GM12878 (cell line): ENCODE data around the gene NF1. TPM values are rescaled to one million over a fixed set of nuclear protein-coding genes. Genes with fewer than 3 reads are reported as not detected.

Experiments
- ATAC-seq: fragments of 200-7000 bp; cut with Tn5 transposase; 3 replicates; pipeline ENCODE4 v1.9.1; 2020; ENCODE audit warnings: mild to moderate bottlenecking, moderate library complexity
- BruUV-seq: library from RNA; stranded (reverse); fragments of 400-500 nt; replicated peaks from 2 replicates; lab custom pipeline; 2021; lab: Mats Ljungman, UMichigan
- CTCF ChIA-PET: fragments of 300-600 bp; sonication (Branson Sonifier 250); formaldehyde crosslinking; extraction: SDS; loops from one replicate; lab custom pipeline; 2021; ENCODE audit warnings: inconsistent platforms; lab: Yijun Ruan, JAX
- POLR2A ChIA-PET: fragments of 350-600 bp; formaldehyde crosslinking; extraction: SDS; loops from one replicate; lab custom pipeline; 2021; ENCODE audit warnings: inconsistent platforms; lab: Charles Lee
- RAD21 ChIA-PET: fragments of 300-600 bp; sonication (Branson Sonifier 250); formaldehyde crosslinking; loops from one replicate; lab custom pipeline; 2023; ENCODE audit warnings: antibody characterized with exemption; ENCODE audit not compliant: unreplicated experiment; lab: Charles Lee
- SMC1A ChIA-PET: fragments of 300-600 bp; sonication (Branson Sonifier 250); formaldehyde crosslinking; loops from one replicate; lab custom pipeline; 2023; ENCODE audit not compliant: unreplicated experiment, uncharacterized antibody; lab: Charles Lee
- DNase-seq: peaks from one replicate; pipeline ENCODE4 v3.0.0-alpha.2; 2011; ENCODE audit warnings: low read depth, low spot score
- FAIRE-seq: peaks from 3 replicates; lab custom pipeline; 2011; peaks lifted over from hg19 to GRCh38; lab: Jason Lieb, UNC
- H2AFZ ChIP-seq: 2 replicates; pipeline ENCODE4 v1.6.0; 2011; ENCODE audit warnings: low read depth, low read length, control low read depth; ENCODE audit not compliant: control insufficient read depth
- H3K27ac ChIP-seq: 2 replicates; pipeline ENCODE4 v1.5.1; 2011; ENCODE audit warnings: control low read depth; ENCODE audit not compliant: control insufficient read depth, insufficient read depth
- H3K27me3 ChIP-seq, 2 experiments: replicated peaks in 1 of 2; 2 replicates each; pipeline versions ENCODE4 v1.6.0 to v1.6.1; 2011; ENCODE audit warnings: low read length in 1 of 2; ENCODE audit not compliant: control insufficient read depth in 2 of 2, insufficient read depth in 2 of 2
- H3K36me3 ChIP-seq, 2 experiments: 2 replicates each; pipeline ENCODE4 v1.5.1; 2011; ENCODE audit warnings: low read length in 1 of 2; ENCODE audit not compliant: control insufficient read depth in 2 of 2, insufficient read depth in 2 of 2
- H3K4me1 ChIP-seq: 2 replicates; pipeline ENCODE4 v1.6.1; 2011; ENCODE audit warnings: mild to moderate bottlenecking, low read length, moderate library complexity, mixed read lengths; ENCODE audit not compliant: control insufficient read depth, insufficient read depth
- H3K4me2 ChIP-seq: 2 replicates; pipeline ENCODE4 v1.6.0; 2011; ENCODE audit warnings: control low read depth; ENCODE audit not compliant: control insufficient read depth, insufficient read depth
- H3K4me3 ChIP-seq: fragments of 200-600 bp; sonication (generic); 2 replicates; pipeline ENCODE4 v1.5.1; 2016
- H3K79me2 ChIP-seq: 2 replicates; pipeline ENCODE4 v1.6.0; 2011; ENCODE audit warnings: low read length; ENCODE audit not compliant: control insufficient read depth, insufficient read depth
- H3K9ac ChIP-seq: 2 replicates; pipeline ENCODE4 v1.8.0; 2011; ENCODE audit warnings: low read length, control low read depth, mixed read lengths; ENCODE audit not compliant: control insufficient read depth, insufficient read depth
- H3K9me3 ChIP-seq: replicated peaks from 3 replicates; pipeline ENCODE4 v1.5.1; 2011; ENCODE audit warnings: mild to moderate bottlenecking, low read length; ENCODE audit not compliant: control insufficient read depth, insufficient read depth
- H4K20me1 ChIP-seq: 2 replicates; pipeline ENCODE4 v1.6.0; 2011; ENCODE audit not compliant: control insufficient read depth, insufficient read depth
- IKZF1 ChIP-seq: fragments of 450-650 bp; conservative IDR thresholded peaks from 2 replicates; pipeline ENCODE4 v1.6.1; 2017; ENCODE audit warnings: antibody characterized with exemption, mild to moderate bottlenecking
- SP1 ChIP-seq: IDR thresholded peaks from one replicate; pipeline ENCODE4 v1.6.1; 2011; ENCODE audit warnings: low read depth, low read length
- STAT3 ChIP-seq: IDR thresholded peaks from 2 replicates; pipeline ENCODE4 v1.6.1; 2011; ENCODE audit warnings: low read depth, low read length, improper control_type of control experiment
- ZNF622 ChIP-seq: fragments of 450-650 bp; IDR thresholded peaks from 2 replicates; pipeline ENCODE4 v1.6.1; 2017; ENCODE audit warnings: mild to moderate bottlenecking, inconsistent platforms
- WGBS: methylation state at CpG from one replicate; pipeline ENCODE4 v1.1.6; 2016; ENCODE audit warnings: low lambda C conversion rate; ENCODE audit not compliant: insufficient replicate concordance, insufficient coverage; ENCODE audit errors: missing lambda C conversion rate; 5-methylcytosine and 5-hydroxymethylcytosine counted together
- in situ Hi-C: fragments of 300-500 bp; cut with MboI; formaldehyde crosslinking; loops from 9 replicates; pipeline ENCODE4 v1.14.3; 2018; ENCODE audit warnings: mixed read lengths
- intact Hi-C: fragments of 100-400 bp; cut with micrococcal nuclease; formaldehyde crosslinking; loops from one replicate; pipeline ENCODE4 v1.14.2; 2022; ENCODE audit not compliant: unreplicated experiment
- polyA plus RNA-seq, 11 experiments: library from polyadenylated mRNA; depleted of rRNA in 4 of 11; unstranded in 6 of 11; stranded (reverse) in 5 of 11; fragments of >200 nt; fragmentation: Nextera tagmentation in 4 of 11; fragmentation: Illumina TruSeq in 1 of 11; extraction: Ambion mirVana in 4 of 11; extraction: Trizol in 1 of 11; gene quantifications; 1 replicate in 1 of 11; 2 replicates in 10 of 11; pipeline versions ENCODE4 v1.2.1 to v1.2.3, GENCODE V29; 2011 to 2016; ENCODE audit warnings: inconsistent platforms in 2 of 11, missing spikeins in 2 of 11, low read depth in 1 of 11
- total RNA-seq, 4 experiments: library from RNA; depleted of rRNA in 3 of 4; stranded (reverse); fragments of >200 nt in 3 of 4; fragmentation: Illumina TruSeq in 1 of 4; extraction: Trizol in 1 of 4; gene quantifications; 2 replicates each; pipeline versions ENCODE4 v1.2.1 to v1.2.3, GENCODE V29; 2013 to 2021
- TF ChIP-seq, protein P1 (sequence below): fragments of 150-350 bp; IDR thresholded peaks from 2 replicates; pipeline ENCODE4 v1.6.1; 2016; ENCODE audit warnings: low read depth, low read length
- TF ChIP-seq, protein P2 (sequence below): fragments of 450-650 bp; IDR thresholded peaks from 2 replicates; pipeline ENCODE4 v1.6.1; 2017; ENCODE audit warnings: mild to moderate bottlenecking, low read depth, inconsistent platforms; ENCODE audit not compliant: poor library complexity, severe bottlenecking

NF1 gene
- total and polyA plus RNA-seq, 10 of the 15 experiments (the other 5 are each of a cell fraction or from before 2014, with no cell fraction given) = 2.5 to 31.8 (median 16.6) TPM

GRCh38 chr17:31224366-31224765 is 129.6 kb downstream of the NF1 start (continued):
- TF ChIP-seq, protein P1, sequence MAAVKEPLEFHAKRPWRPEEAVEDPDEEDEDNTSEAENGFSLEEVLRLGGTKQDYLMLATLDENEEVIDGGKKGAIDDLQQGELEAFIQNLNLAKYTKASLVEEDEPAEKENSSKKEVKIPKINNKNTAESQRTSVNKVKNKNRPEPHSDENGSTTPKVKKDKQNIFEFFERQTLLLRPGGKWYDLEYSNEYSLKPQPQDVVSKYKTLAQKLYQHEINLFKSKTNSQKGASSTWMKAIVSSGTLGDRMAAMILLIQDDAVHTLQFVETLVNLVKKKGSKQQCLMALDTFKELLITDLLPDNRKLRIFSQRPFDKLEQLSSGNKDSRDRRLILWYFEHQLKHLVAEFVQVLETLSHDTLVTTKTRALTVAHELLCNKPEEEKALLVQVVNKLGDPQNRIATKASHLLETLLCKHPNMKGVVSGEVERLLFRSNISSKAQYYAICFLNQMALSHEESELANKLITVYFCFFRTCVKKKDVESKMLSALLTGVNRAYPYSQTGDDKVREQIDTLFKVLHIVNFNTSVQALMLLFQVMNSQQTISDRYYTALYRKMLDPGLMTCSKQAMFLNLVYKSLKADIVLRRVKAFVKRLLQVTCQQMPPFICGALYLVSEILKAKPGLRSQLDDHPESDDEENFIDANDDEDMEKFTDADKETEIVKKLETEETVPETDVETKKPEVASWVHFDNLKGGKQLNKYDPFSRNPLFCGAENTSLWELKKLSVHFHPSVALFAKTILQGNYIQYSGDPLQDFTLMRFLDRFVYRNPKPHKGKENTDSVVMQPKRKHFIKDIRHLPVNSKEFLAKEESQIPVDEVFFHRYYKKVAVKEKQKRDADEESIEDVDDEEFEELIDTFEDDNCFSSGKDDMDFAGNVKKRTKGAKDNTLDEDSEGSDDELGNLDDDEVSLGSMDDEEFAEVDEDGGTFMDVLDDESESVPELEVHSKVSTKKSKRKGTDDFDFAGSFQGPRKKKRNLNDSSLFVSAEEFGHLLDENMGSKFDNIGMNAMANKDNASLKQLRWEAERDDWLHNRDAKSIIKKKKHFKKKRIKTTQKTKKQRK = no peak
- TF ChIP-seq SP1 = no peak
- no peak for TF ChIP-seq ZNF622
- no peak for TF ChIP-seq IKZF1
- TF ChIP-seq, protein P2, sequence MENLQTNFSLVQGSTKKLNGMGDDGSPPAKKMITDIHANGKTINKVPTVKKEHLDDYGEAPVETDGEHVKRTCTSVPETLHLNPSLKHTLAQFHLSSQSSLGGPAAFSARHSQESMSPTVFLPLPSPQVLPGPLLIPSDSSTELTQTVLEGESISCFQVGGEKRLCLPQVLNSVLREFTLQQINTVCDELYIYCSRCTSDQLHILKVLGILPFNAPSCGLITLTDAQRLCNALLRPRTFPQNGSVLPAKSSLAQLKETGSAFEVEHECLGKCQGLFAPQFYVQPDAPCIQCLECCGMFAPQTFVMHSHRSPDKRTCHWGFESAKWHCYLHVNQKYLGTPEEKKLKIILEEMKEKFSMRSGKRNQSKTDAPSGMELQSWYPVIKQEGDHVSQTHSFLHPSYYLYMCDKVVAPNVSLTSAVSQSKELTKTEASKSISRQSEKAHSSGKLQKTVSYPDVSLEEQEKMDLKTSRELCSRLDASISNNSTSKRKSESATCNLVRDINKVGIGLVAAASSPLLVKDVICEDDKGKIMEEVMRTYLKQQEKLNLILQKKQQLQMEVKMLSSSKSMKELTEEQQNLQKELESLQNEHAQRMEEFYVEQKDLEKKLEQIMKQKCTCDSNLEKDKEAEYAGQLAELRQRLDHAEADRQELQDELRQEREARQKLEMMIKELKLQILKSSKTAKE = no peak
- TF ChIP-seq, all 136 proteins: peak for 0

DNA sequence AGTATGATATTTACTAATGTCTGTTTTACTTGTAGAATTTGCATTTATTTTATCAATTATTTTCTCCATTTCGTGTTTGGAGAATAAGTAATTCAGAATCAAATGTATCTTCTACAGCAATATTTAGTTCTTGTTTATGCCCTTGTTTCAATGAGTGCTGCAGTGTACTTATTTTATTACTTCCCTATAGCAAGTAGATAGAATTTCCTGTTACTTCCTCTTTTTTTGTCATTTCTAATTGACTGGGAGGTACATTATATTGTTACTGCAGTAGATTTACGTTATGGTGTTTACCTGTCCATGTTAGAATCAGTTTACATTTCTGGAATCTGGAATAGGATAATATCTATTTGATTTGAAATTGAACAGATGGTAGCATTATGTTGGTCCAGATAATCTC is 131.1 kb downstream of the NF1 start:
- TF ChIP-seq STAT3 = no peak

More for the DNA sequence above, 131.1 kb downstream of the NF1 start:
- 0% methylated on average over 2 of the region's 2 CpGs for WGBS
- intact Hi-C loops (no loop called here), in situ Hi-C loops (no loop called here)
- no peak for DNase-seq
- H2AFZ ChIP-seq = no peak overlapping the region
- H3K79me2 ChIP-seq = no peaks in the 10 kb centered on the region
- no peaks in the 10 kb centered on the region for H4K20me1 ChIP-seq
- ATAC-seq = no peak
- no peaks in the 10 kb centered on the region for H3K9me3 ChIP-seq
- SMC1A ChIA-PET = interaction anchor here (0.8 to 1.8 kb wide), 3 partner anchors 16 to 315 kb away, joined by 3 to 4 read pairs (median 3); no protein-coding TSS in a partner anchor
- no peak overlapping the region for H3K27ac ChIP-seq
- no peak overlapping the region for H3K9ac ChIP-seq
- no peak overlapping the region for H3K4me3 ChIP-seq
- RAD21 ChIA-PET = no interaction called here
- POLR2A ChIA-PET = no interaction called here
- BruUV-seq = no TSS peak
- FAIRE-seq = no peak
- no peaks in the 10 kb centered on the region for H3K27me3 ChIP-seq
- no peaks in the 10 kb centered on the region for H3K4me1 ChIP-seq
- peaks cover 0 to 6% of the 10 kb centered on the region in 2 experiments; a peak in 2 of 4 replicates for H3K36me3 ChIP-seq
- no peak overlapping the region for H3K4me2 ChIP-seq
- CTCF ChIA-PET = interaction anchor here (0.6 to 3.0 kb wide), 4 partner anchors 9 to 370 kb away, joined by 3 to 20 read pairs (median 10); no protein-coding TSS in a partner anchor
